DND-41 (cell line): Measurements from ENCODE around the gene ZDHHC22.

Experiments used
- EZH2 ChIP-seq: IDR thresholded peaks from 3 replicates; pipeline ENCODE4 v1.6.1; 2012; ENCODE audit warnings: borderline replicate concordance, low read depth, mild to moderate bottlenecking, moderate library complexity, low read length, inconsistent platforms; ENCODE audit not compliant: severe bottlenecking
- TF ChIP-seq, protein P1 (sequence below): IDR thresholded peaks from 2 replicates; pipeline ENCODE4 v1.5.1; 2012; ENCODE audit warnings: borderline replicate concordance, low read length, moderate library complexity, mild to moderate bottlenecking; ENCODE audit not compliant: poor library complexity, severe bottlenecking; ENCODE audit errors: extremely low read depth

DNA sequence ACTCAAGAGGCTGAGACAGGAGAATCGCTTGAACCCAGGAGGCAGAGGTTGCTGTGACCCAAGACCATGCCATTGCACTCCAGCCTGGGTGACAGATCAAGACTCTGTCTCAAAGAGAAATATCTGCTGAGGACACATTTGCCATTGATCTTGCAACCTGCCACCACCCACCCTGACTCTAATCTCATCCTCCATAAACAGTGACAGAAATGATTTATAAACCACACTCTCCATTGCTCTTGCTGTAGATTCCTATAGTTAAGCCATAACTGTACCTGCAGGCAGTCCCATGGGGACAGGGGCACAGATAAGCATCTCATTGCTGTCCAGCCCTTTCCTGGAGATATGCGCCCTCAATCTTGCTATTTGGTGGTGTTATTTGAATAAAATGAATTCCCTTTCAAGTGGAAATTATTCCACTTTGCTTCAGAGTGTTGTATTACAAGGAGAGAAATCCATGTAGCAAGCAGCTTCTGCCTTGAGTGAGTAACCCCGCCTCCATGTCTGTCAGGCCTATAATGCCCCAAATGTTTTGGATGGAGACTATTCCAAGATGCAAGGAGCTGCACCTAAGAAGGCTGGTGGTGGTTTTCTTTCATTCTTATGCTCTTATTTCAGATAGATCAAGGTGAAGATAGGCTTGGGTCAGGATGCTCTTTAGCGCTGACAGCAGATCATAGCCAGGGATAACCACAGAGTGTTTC, 3.0 kb upstream of the ZDHHC22 start:
- TF ChIP-seq, protein P1, sequence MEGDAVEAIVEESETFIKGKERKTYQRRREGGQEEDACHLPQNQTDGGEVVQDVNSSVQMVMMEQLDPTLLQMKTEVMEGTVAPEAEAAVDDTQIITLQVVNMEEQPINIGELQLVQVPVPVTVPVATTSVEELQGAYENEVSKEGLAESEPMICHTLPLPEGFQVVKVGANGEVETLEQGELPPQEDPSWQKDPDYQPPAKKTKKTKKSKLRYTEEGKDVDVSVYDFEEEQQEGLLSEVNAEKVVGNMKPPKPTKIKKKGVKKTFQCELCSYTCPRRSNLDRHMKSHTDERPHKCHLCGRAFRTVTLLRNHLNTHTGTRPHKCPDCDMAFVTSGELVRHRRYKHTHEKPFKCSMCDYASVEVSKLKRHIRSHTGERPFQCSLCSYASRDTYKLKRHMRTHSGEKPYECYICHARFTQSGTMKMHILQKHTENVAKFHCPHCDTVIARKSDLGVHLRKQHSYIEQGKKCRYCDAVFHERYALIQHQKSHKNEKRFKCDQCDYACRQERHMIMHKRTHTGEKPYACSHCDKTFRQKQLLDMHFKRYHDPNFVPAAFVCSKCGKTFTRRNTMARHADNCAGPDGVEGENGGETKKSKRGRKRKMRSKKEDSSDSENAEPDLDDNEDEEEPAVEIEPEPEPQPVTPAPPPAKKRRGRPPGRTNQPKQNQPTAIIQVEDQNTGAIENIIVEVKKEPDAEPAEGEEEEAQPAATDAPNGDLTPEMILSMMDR = no peak
- TF ChIP-seq EZH2 = no peak
